ENCODE data around the gene VAPA.

DNA sequence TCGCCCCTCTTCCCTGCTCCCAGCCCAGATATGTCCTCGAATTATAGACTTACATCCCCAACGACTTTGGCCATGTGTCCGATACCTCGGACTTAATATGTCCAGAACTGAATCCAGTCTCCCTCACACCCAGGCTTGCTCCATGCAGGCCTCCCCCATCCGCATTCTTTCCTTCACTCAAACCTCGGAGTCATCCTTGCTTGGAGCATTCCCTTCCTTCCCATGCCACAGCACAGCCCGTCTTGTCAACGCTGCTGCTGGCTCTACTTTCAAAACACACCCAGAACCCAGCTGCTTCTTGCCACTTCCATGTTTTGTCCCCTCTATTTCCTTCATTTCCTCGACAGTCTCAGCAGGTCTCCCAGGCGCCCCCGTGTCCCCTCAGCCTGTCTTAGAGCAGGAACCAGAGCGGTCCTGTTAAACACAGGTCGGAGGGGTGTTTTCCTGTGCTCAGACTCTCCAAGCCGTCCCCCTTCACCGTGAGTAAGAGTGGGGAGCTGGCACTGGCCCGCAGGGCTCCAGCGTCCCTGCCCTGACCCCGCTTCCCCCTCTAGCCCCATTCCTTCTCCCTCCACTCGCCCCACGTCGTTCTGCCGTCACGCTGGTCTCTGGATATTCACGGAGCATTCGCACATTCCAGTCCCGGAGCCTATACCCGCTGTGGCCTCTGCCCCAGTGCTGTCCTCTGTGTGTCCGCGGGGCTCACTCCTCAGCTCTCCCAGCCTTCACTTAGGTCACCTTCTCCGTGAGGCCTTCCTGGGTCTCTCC lies 54.4 kb downstream of the VAPA start:
- TF ChIP-seq, protein P1, sequence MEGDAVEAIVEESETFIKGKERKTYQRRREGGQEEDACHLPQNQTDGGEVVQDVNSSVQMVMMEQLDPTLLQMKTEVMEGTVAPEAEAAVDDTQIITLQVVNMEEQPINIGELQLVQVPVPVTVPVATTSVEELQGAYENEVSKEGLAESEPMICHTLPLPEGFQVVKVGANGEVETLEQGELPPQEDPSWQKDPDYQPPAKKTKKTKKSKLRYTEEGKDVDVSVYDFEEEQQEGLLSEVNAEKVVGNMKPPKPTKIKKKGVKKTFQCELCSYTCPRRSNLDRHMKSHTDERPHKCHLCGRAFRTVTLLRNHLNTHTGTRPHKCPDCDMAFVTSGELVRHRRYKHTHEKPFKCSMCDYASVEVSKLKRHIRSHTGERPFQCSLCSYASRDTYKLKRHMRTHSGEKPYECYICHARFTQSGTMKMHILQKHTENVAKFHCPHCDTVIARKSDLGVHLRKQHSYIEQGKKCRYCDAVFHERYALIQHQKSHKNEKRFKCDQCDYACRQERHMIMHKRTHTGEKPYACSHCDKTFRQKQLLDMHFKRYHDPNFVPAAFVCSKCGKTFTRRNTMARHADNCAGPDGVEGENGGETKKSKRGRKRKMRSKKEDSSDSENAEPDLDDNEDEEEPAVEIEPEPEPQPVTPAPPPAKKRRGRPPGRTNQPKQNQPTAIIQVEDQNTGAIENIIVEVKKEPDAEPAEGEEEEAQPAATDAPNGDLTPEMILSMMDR (IDR thresholded peaks at IDR 0.05) = no peak
- TF ChIP-seq POLR2AphosphoS5 (IDR thresholded peaks at IDR 0.05) = no peak
- TF ChIP-seq EP300 (IDR thresholded peaks at IDR 0.05) = no peak

All from suprapubic skin (tissue), 4 donors.